PC-3 (cell line): ENCODE data around the gene MPG. TPM values are rescaled to one million over a fixed set of nuclear protein-coding genes. Genes with fewer than 3 reads are reported as not detected.

Experiments used
- ATAC-seq: fragments of 200-7000 bp; cut with Tn5 transposase; 2 replicates; pipeline ENCODE4 v1.9.1; 2020; ENCODE audit warnings: mild to moderate bottlenecking, moderate library complexity
- BruUV-seq: library from RNA; stranded (reverse); fragments of 400-500 nt; replicated peaks from 2 replicates; lab custom pipeline; 2021; lab: Mats Ljungman, UMichigan
- CTCF ChIA-PET: fragments of 300-600 bp; sonication (Branson Sonifier 250); formaldehyde crosslinking; loops from one replicate; lab custom pipeline; 2022; ENCODE audit warnings: antibody characterized with exemption; lab: Charles Lee
- POLR2A ChIA-PET: fragments of 300-600 bp; sonication (Branson Sonifier 250); formaldehyde crosslinking; loops from one replicate; lab custom pipeline; 2022; ENCODE audit warnings: antibody characterized with exemption; ENCODE audit not compliant: unreplicated experiment; lab: Charles Lee
- DNase-seq: peaks from one replicate; pipeline ENCODE4 v3.0.0-alpha.2; 2015
- H2AFZ ChIP-seq: fragments of 300-600 bp; sonication (generic); 2 replicates; pipeline ENCODE4 v1.6.0; 2016; ENCODE audit warnings: antibody characterized with exemption, low read length
- H3F3A ChIP-seq: fragments of 300-600 bp; sonication (generic); one replicate; pipeline ENCODE4 v1.6.0; 2017; ENCODE audit warnings: antibody characterized with exemption, low read length, control low read depth, mild to moderate bottlenecking; ENCODE audit not compliant: unreplicated experiment
- H3K27ac ChIP-seq: fragments of 300-600 bp; sonication (generic); 2 replicates; pipeline ENCODE4 v1.5.1; 2016; ENCODE audit warnings: mild to moderate bottlenecking, low read length
- H3K27me3 ChIP-seq: fragments of 300-600 bp; sonication (generic); 2 replicates; pipeline ENCODE4 v1.6.1; 2016; ENCODE audit warnings: low read length, mixed read lengths
- H3K36me3 ChIP-seq: fragments of 300-600 bp; sonication (generic); 2 replicates; pipeline ENCODE4 v1.6.1; 2016; ENCODE audit warnings: low read depth, mixed run types, low read length, mixed read lengths
- H3K4me1 ChIP-seq: fragments of 300-600 bp; sonication (generic); 2 replicates; pipeline ENCODE4 v1.5.1; 2016; ENCODE audit warnings: low read length; ENCODE audit not compliant: insufficient read depth
- H3K4me2 ChIP-seq: fragments of 300-600 bp; sonication (generic); 2 replicates; pipeline ENCODE4 v1.6.0; 2016; ENCODE audit warnings: low read length
- H3K4me3 ChIP-seq: fragments of 300-600 bp; sonication (generic); 2 replicates; pipeline ENCODE4 v1.5.1; 2016; ENCODE audit warnings: mild to moderate bottlenecking, low read length, mixed read lengths
- H3K79me2 ChIP-seq: fragments of 300-600 bp; sonication (generic); 2 replicates; pipeline ENCODE4 v1.6.1; 2017; ENCODE audit warnings: low read length, mixed read lengths
- H3K9ac ChIP-seq: fragments of 300-600 bp; sonication (generic); 2 replicates; pipeline ENCODE4 v1.6.0; 2016; ENCODE audit warnings: mild to moderate bottlenecking, low read length
- H3K9me2 ChIP-seq: fragments of 300-600 bp; sonication (generic); replicated peaks from 2 replicates; pipeline ENCODE4 v1.6.1; 2016; ENCODE audit warnings: mixed run types, low read length, mixed read lengths
- H3K9me3 ChIP-seq: fragments of 300-600 bp; sonication (generic); 2 replicates; pipeline ENCODE4 v1.6.1; 2016; ENCODE audit warnings: low read length, mixed read lengths
- H4K20me1 ChIP-seq: fragments of 300-600 bp; sonication (generic); 2 replicates; pipeline ENCODE4 v1.6.1; 2016; ENCODE audit warnings: low read length, mixed read lengths
- EZH2 ChIP-seq: fragments of 300-600 bp; sonication (generic); IDR thresholded peaks from one replicate; pipeline ENCODE4 v1.6.1; 2017; ENCODE audit warnings: antibody characterized with exemption, mild to moderate bottlenecking, low read length; ENCODE audit not compliant: unreplicated experiment
- EZH2phosphoT487 ChIP-seq: fragments of 300-600 bp; sonication (generic); IDR thresholded peaks from 2 replicates; pipeline ENCODE4 v1.6.1; 2018; ENCODE audit warnings: mild to moderate bottlenecking, antibody characterized with exemption, low read length, borderline replicate concordance
- intact Hi-C: fragments of 100-400 bp; cut with micrococcal nuclease; formaldehyde crosslinking; loops from 2 replicates; pipeline ENCODE4 v1.9.0; 2023
- total RNA-seq: library from RNA; depleted of rRNA; stranded (reverse); fragments of >200 nt; gene quantifications from 2 replicates; pipeline ENCODE4 v1.2.3, GENCODE V29; 2014
- TF ChIP-seq, protein P1 (sequence below): fragments of 300-600 bp; sonication (generic); conservative IDR thresholded peaks from 2 replicates; pipeline ENCODE4 v1.5.1; 2017; ENCODE audit warnings: antibody characterized with exemption, low read depth, mild to moderate bottlenecking, low read length

The MPG gene
- total RNA-seq, 1 experiment from 2014 or later, result 147 TPM

DNA sequence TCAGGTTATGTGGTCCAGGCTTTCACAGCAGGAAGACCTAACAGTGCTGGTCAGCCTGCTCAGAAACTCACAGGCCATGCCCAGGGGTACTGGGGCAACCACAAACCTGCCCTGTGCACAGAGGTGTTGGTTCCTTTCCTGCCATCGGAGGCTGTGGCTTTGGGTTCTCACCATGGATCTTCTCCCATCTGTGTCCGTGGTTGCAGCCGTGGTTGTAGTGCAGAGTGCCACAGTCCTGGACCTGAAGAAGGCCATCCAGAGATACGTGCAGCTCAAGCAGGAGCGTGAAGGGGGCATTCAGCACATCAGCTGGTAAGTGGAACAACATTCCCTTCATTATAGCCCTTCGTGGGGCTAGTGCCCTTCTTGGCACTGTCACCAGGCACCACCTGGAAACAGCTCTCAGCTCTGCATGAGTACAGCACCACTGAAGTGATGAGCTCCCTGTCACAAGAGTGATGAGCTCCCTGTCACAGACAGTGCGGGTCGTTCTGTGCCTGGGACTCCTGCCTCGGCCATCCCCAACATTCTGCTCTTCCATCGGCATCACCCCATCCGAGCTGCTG lies 22.4 kb upstream of the MPG start:
- Histone ChIP-seq H3K4me2 (no peak overlapping the region), H3K79me2 (peaks cover 43% of the 10 kb centered on the region), H3K27ac (no peak overlapping the region), H3K9ac (no peak overlapping the region), H3K9me3 (no peaks in the 10 kb centered on the region), H3F3A (no peaks in the 10 kb centered on the region), H2AFZ (no peak overlapping the region), H3K9me2 (no peaks in the 10 kb centered on the region), H4K20me1 (no peaks in the 10 kb centered on the region), H3K4me3 (no peak overlapping the region), H3K4me1 (0 out of 2 replicates have a peak, but pooled peaks cover 5% of the 10 kb centered on the region), H3K27me3 (no peaks in the 10 kb centered on the region), H3K36me3 (no peaks in the 10 kb centered on the region; the same call in 1 of the 2 replicates)
- BruUV-seq, result no TSS peak
- TF ChIP-seq EZH2 (no peak), EZH2phosphoT487 (no peak)
- TF ChIP-seq, protein P1, sequence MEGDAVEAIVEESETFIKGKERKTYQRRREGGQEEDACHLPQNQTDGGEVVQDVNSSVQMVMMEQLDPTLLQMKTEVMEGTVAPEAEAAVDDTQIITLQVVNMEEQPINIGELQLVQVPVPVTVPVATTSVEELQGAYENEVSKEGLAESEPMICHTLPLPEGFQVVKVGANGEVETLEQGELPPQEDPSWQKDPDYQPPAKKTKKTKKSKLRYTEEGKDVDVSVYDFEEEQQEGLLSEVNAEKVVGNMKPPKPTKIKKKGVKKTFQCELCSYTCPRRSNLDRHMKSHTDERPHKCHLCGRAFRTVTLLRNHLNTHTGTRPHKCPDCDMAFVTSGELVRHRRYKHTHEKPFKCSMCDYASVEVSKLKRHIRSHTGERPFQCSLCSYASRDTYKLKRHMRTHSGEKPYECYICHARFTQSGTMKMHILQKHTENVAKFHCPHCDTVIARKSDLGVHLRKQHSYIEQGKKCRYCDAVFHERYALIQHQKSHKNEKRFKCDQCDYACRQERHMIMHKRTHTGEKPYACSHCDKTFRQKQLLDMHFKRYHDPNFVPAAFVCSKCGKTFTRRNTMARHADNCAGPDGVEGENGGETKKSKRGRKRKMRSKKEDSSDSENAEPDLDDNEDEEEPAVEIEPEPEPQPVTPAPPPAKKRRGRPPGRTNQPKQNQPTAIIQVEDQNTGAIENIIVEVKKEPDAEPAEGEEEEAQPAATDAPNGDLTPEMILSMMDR, result no peak
- ATAC-seq (no peak), DNase-seq (no peak)
- ChIA-PET POLR2A (no interaction called here), CTCF (no interaction called here)
- intact Hi-C loops, result no loop called here

DNA sequence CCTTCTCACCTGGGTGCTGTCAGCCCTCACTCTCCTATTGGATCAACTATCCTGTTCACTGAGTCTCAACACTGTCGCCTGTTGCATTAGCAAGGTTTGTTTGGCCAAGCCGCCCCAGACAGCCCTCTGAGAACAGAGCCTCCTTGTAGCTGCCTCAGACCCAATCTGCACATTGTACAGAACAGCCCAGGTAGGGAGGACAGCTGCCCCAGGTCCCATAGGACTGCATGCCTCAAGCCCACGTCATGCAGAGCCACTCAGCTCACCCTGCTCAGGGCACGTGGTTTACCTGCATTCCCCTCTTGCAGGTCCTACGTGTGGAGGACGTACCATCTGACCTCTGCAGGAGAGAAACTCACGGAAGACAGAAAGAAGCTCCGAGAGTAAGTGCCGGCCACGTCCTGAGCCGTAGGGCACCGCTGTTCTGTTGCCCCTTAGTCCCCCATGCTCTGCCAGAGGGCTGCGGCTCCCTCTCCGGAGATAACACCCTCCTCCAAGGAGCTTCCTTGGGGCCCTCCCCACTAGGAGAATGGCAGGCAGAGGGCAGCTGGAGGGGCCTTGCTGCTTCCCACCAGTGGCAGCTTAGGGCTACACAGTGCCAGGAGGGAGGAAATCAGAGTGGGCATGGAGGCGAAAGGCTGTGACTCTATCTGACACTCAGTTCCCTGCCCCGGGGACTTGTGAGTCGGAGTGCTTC lies 21.6 kb upstream of the MPG start:
- BruUV-seq, result no TSS peak
- no peak for DNase-seq
- Histone ChIP-seq H3K9me3 (no peaks in the 10 kb centered on the region), H3K79me2 (peaks cover 36% of the 10 kb centered on the region), H3K27ac (no peak overlapping the region), H3K36me3 (no peaks in the 10 kb centered on the region; the same call in 1 of the 2 replicates), H3K27me3 (no peaks in the 10 kb centered on the region), H3K4me1 (no peaks in the 10 kb centered on the region), H3K4me3 (no peak overlapping the region), H2AFZ (no peak overlapping the region), H3K9ac (no peak overlapping the region), H3K9me2 (no peaks in the 10 kb centered on the region), H3K4me2 (no peak overlapping the region), H3F3A (no peaks in the 10 kb centered on the region), H4K20me1 (no peaks in the 10 kb centered on the region)
- CTCF ChIA-PET, result interaction anchor here (0.6 kb wide), 1 partner anchor 126 kb away, joined by 3 read pairs; no protein-coding TSS in a partner anchor
- ATAC-seq, result no peak
- intact Hi-C loops, result no loop called here
- TF ChIP-seq EZH2 (no peak), EZH2phosphoT487 (no peak)
- TF ChIP-seq, protein P1, result no peak
- POLR2A ChIA-PET, result no interaction called here

DNA sequence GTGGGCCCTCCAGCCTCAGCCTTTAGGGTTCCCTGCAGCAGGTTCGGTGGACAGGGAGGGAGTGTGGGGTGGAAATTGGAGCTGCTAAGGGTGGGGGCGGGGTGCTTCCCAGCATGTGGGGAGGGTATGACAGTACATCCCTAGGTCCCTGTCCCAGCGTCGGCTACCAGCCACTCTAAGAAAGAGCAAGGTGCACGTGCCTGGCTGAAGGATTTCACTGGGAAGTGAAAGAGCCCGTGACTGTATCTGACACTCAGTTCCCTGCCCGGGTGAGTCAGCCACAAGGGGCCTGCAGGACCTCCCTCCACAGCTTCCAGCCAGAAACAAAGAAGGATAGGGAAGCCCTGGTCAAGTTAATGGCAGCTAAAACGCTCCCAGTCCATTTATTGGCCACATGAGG lies 20.3 kb upstream of the MPG start:
- Histone ChIP-seq H4K20me1 (no peaks in the 10 kb centered on the region), H3K9me3 (no peaks in the 10 kb centered on the region), H3K27ac (no peak overlapping the region), H3K9me2 (no peaks in the 10 kb centered on the region), H3K9ac (no peak overlapping the region), H3K27me3 (no peaks in the 10 kb centered on the region), H3K4me1 (no peaks in the 10 kb centered on the region), H3K36me3 (no peaks in the 10 kb centered on the region; the same call in 1 of the 2 replicates), H3K4me3 (no peak overlapping the region), H3K4me2 (no peak overlapping the region), H3F3A (no peaks in the 10 kb centered on the region), H3K79me2 (peaks cover 23% of the 10 kb centered on the region), H2AFZ (no peak overlapping the region)
- ATAC-seq (no peak), DNase-seq (no peak)
- ChIA-PET POLR2A (no interaction called here), CTCF (no interaction called here)
- intact Hi-C loops, result no loop called here
- no peak for TF ChIP-seq EZH2
- TF ChIP-seq EZH2phosphoT487, result no peak
- TF ChIP-seq, protein P1, result no peak
- no TSS peak for BruUV-seq
